Activated T-cell treated with anti-CD3 and anti-CD28 coated beads, Interleukin-2, amount 50 U/mL, for 24 hours (primary cell): ENCODE results near the gene PDE4DIP.
"Not testable (repeated sequence)": the region's sequence is repeated elsewhere in the genome, so short reads cannot be mapped to it uniquely, and the experiment has no call there.

Experiments used
- DNase-seq: peaks from one replicate; pipeline ENCODE4 v3.0.0-alpha.2; 2020
- H3K27ac Mint-ChIP-seq: 2 replicates; pipeline ENCODE4 v1.8.0; 2020; ENCODE audit warnings: mild to moderate bottlenecking, mixed read lengths
- H3K27me3 Mint-ChIP-seq: 2 replicates; pipeline ENCODE4 v1.8.0; 2020; ENCODE audit warnings: mixed read lengths
- H3K36me3 Mint-ChIP-seq: 2 replicates; pipeline ENCODE4 v1.8.0; 2020; ENCODE audit warnings: low read depth, mixed read lengths
- H3K4me1 Mint-ChIP-seq: 2 replicates; pipeline ENCODE4 v1.8.0; 2020; ENCODE audit warnings: low read depth, mixed read lengths
- H3K4me3 Mint-ChIP-seq: 2 replicates; pipeline ENCODE4 v1.8.0; 2020; ENCODE audit warnings: mild to moderate bottlenecking, moderate library complexity, mixed read lengths
- H3K9me3 Mint-ChIP-seq: 2 replicates; pipeline ENCODE4 v1.8.0; 2020; ENCODE audit warnings: mixed read lengths

PDE4DIP gene

DNA sequence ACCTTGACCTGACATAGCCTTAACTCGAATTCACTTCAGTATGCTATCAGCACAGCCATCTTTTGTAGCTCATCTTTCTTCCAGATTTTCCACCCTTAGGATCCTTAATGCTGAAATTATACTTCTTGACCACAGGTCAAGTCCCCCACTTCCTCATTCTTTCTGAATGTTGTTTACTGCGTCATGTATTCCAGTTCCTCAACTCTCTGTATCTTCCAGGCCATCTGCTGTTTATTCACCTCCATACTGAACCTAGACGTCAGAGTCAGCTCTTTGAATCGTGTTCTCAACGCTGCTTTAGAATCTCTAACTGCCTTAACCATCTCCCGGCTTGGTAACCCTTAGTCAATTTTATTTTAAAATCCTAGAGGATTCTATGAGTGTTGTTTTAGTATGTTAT is 9.8 kb downstream of the PDE4DIP start:
- H3K4me3 Mint-ChIP-seq, DNase-seq, H3K4me1 Mint-ChIP-seq, H3K27me3 Mint-ChIP-seq, H3K36me3 Mint-ChIP-seq, H3K9me3 Mint-ChIP-seq, H3K27ac Mint-ChIP-seq: not testable (repeated sequence)

DNA sequence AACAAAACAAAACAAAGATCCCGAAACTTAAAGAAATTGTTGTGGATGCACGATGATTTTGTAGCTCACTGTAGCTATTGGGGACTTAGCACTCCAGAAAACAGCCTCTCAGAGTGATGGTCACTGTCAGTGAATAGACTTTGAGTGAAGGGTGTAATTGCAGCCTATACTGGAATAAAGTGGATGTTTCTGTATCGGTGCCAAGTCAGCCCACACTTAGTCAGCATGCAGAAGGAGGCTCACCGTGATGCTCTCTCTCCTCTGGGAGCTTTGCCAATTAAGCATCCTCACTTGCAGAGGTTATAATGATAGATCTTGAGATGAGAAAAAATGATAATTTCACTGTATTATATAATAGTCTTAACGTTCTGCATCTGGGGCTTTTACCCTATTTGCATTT is 11.1 kb downstream of the PDE4DIP start:
- not testable (repeated sequence) for DNase-seq, H3K27ac Mint-ChIP-seq, H3K27me3 Mint-ChIP-seq, H3K9me3 Mint-ChIP-seq, H3K4me1 Mint-ChIP-seq, H3K4me3 Mint-ChIP-seq, H3K36me3 Mint-ChIP-seq

DNA sequence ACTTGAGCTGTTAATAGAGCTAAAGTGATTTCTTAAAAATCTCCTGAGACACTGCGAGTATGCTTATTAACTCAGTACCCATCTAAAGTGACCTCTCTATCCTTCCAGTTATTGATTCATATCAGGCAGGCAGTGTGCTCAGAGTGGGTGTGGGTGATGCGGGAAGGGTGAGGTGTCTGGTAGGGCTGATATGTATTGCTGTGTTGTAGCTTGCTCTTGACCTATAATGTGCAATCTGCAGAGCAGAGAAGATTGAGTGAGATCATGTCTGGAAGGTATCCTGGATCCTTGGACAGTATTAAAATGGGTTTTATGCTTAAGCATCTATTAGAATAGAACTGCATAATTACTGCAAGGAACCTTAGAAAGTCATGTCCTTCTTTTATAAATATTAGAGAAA is 15.8 kb downstream of the PDE4DIP start:
- not testable (repeated sequence) for H3K27me3 Mint-ChIP-seq, H3K4me1 Mint-ChIP-seq, H3K36me3 Mint-ChIP-seq, H3K9me3 Mint-ChIP-seq, H3K27ac Mint-ChIP-seq, H3K4me3 Mint-ChIP-seq, DNase-seq

DNA sequence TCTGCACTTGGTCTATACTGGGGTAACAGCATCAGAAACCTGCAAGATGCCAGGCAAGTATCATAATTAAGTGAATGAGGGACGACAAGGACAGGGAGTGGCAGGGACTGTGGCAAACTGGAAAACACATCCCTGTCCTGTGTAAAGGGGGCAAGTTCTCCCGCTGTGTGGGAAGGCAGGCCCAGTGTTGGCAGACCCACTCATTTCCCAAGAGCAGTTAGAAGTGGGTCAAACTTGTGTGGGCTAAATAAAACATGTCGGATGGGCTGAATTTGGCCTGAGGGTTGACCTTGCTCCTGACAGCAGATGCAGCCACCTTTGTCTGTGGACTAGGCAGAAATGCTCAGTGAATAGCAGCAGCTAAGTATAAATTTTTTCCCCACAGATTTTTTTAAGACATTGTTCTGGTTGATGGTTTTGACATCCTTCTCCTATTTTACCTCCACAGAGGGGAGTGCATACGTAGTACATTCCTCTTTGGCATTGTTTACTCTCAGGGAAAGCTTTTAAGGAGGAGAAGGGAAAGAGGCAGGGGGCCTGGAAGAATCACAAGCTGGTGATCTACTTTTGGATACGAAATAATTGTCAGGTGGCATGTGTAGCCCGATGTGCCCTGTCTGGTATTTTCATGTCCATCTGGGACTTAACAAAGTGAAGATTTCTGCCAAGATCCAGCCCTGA is 16.5 kb downstream of the PDE4DIP start:
- H3K27ac Mint-ChIP-seq = not testable (repeated sequence)

DNA sequence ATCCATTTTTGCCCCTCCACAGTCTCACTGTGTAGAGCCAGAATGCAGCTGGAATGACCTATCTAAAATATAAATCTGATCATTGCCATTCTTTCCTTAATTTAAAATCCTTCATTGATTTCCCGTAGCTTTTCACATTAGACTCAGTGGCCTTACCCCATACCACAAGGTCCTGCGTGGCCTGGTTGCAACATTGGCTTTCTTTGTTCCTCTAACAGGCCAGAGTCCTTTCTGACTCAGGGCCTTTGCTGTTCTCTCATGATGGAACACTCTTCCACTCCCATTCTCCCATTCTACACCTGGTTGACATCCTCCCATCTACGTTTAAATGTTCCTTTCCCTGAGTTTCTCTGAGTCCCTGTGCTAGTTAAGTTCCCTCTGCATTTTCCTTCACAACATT is 18.4 kb downstream of the PDE4DIP start:
- not testable (repeated sequence) for H3K27ac Mint-ChIP-seq, H3K36me3 Mint-ChIP-seq, H3K4me3 Mint-ChIP-seq, H3K9me3 Mint-ChIP-seq, H3K27me3 Mint-ChIP-seq, H3K4me1 Mint-ChIP-seq, DNase-seq

More for the DNA sequence above, 16.5 kb downstream of the PDE4DIP start:
- H3K4me1 Mint-ChIP-seq, H3K36me3 Mint-ChIP-seq, DNase-seq, H3K9me3 Mint-ChIP-seq, H3K27me3 Mint-ChIP-seq, H3K4me3 Mint-ChIP-seq: not testable (repeated sequence)

DNA sequence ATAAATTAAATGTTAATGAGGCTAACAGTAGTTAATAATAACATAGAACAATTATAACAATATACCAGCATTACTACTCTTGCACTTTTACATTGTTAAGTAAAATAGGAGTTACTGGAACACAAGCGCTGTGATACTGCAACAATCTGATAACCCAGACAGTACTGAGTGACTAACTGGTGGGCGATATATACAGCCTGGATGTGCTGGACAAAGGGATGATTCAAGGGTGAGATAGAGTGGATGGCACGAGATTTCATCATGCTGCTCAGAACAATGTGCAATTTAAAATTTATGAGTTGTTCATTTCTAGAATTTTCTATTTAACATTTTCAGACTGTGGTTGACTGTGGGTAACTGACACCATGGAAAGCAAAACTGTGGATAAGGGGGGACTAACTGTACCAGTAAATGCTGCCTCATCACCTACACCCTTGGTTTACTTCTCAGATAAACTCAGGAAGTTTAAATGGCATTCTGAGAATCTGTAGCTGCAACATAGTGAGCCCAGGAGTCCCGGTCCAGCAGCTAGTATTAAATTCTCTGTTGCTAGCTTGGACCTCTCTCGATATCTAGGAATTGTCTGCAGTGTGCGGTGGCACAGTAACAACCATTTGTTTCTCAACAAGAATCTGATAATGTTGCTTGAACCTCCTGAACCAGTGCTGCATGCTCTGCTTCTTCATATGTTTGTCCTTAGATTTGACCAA is 24.9 kb downstream of the PDE4DIP start:
- not testable (repeated sequence) for H3K27ac Mint-ChIP-seq, H3K27me3 Mint-ChIP-seq, H3K4me3 Mint-ChIP-seq

DNA sequence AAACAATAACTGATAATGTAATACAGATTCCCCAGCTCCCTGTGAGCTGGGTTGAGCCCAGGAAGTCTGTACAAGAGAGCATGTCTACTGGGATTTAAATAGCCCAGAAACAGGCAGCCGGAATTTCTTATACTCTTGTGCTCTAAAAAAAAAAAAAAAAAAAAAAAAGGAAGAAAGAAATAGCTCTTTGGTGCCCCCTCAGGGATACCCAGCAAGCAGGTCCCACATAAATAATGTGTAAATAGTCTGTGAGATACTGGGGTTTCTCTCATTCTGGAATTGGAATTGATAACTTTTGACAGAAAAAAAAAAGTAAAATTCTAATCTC is 25.4 kb downstream of the PDE4DIP start:
- DNase-seq, H3K9me3 Mint-ChIP-seq, H3K4me1 Mint-ChIP-seq, H3K36me3 Mint-ChIP-seq, H3K4me3 Mint-ChIP-seq, H3K27ac Mint-ChIP-seq, H3K27me3 Mint-ChIP-seq: not testable (repeated sequence)

More for the DNA sequence above, 24.9 kb downstream of the PDE4DIP start:
- not testable (repeated sequence) for H3K9me3 Mint-ChIP-seq, H3K4me1 Mint-ChIP-seq, DNase-seq, H3K36me3 Mint-ChIP-seq

DNA sequence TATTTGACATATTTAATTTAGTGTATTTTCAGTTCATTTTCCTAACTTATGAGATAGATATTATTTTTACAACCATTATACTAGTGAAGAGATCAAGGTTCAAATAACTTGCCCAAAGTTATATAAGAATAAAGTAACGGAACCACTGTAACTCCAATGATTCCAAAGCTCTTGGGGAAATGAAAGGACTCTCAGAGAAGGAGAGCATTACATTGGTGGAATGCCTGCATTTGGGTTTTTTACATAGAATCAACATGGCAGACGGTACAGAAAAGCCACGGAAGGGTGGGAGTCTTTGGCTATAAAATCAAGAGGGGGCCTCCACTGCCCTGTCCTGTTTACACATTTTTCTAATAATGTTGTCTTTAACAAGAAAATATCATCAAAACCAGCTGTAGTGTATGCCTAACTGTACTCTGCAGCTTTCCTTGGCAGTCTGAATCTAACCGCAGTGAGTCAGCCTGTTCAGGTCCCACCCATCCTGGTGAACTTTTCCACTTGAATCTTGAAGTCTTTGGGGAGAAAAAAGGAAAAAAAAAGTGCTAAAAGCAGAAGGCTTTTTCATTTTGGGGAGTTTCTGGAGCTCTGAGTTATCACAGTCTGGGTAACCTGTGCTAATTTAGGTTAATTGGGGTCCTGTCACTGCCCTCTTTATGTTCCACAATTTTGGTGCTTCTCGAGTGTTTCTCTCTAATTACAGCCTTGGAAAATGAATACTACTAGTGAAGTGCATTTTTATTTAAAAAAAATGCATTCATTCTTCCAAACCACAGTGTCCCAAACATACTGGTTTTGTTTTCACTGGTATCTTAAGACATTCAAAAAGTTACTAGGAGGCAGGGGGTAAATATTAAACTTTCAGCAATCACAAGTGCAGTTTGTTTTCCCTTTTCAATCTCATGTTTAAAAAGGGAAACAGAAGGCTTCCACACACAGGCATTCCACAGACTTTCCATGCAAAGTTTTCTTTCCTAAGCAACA is 30.5 kb downstream of the PDE4DIP start:
- H3K27me3 Mint-ChIP-seq, H3K4me1 Mint-ChIP-seq, H3K27ac Mint-ChIP-seq, H3K9me3 Mint-ChIP-seq, DNase-seq, H3K4me3 Mint-ChIP-seq, H3K36me3 Mint-ChIP-seq: not testable (repeated sequence)

DNA sequence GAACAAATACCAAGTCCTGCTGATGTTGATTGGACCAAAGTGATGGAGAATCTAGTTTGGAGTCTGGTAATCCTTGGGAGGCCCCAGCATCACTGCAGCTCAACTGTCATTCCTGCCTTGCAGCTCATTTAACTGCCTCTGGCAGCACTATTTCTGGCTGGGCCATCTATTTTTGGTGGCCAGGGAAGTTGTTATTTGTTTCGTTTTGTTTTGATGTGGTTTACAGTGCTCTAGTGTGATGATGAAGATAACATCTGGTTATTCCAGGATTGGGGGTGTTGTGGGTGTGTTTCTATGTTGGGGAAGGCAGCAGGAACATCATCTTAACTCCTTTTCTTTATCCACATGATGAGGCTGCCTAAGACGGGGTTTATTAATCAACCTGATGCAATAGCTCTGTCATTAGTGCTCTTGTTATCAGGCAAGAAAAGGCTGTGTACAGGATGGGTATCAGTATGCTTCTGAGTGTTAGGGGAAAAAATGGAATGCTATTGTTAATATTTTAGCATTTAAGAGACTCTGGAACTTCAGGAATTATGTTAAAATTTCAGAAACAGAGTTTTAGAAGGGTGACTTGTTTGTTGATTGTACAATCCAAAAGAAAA is 35.7 kb downstream of the PDE4DIP start:
- H3K27me3 Mint-ChIP-seq, H3K4me3 Mint-ChIP-seq, H3K9me3 Mint-ChIP-seq, H3K4me1 Mint-ChIP-seq, DNase-seq, H3K27ac Mint-ChIP-seq, H3K36me3 Mint-ChIP-seq: not testable (repeated sequence)

DNA sequence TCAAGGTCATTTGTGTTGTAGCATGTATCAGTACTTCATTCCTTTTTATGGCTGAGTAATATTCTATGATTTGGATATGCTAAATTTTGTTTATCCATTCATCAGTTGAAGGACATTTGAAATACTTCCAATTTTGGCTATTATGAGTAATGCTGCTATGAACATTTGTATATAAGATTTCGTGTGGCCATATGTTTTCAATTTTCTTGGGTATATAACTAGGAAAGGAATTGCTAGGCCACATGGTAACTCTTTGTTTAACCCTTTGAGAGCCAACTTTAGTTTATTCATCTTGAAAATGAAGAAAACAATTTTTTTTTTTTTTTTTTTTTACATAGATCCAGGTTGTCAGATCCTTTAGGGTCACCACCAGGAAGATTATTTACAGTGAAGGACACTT is 37.0 kb downstream of the PDE4DIP start:
- H3K4me3 Mint-ChIP-seq, H3K27me3 Mint-ChIP-seq, H3K36me3 Mint-ChIP-seq, H3K9me3 Mint-ChIP-seq, H3K27ac Mint-ChIP-seq, H3K4me1 Mint-ChIP-seq, DNase-seq: not testable (repeated sequence)

DNA sequence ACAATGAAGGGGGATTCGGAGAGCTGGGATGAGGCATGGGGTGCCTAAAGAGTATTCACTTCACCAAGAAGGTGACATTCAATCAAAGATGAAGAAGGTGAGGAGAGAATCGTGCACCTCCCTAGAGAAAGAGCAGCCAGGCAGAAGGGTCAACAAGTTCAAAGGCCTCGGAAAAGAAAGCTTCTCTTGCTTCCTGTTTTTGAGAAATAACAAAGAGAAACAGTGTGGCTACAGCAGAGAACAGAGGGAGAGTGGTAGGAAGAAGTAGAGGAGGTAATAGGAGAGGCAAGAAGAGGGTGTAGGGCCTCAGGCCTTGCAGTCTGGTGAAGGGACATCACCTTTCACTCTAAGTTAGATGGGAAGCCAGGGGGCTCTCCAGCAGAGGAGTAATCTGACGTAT is 41.0 kb downstream of the PDE4DIP start:
- not testable (repeated sequence) for H3K27ac Mint-ChIP-seq, H3K4me3 Mint-ChIP-seq

DNA sequence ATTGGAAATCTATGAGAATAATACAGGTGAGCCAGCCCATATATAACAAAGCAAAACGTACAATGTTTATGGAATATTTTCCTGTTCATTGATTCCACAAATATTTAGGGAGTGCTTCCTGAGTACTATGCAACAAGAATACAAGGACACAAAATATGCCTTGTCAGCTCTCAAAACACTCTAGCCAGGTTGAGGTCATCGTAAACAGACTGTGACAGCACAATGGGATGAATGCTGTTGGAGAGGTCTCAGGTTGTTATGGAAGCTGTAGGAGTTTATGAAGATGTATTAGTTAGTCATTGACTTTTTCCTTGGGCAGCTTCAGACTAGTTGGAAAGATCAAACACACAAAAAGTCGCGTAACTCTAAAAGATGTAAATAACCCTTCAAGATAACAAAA is 42.1 kb downstream of the PDE4DIP start:
- not testable (repeated sequence) for H3K4me1 Mint-ChIP-seq, H3K4me3 Mint-ChIP-seq, H3K27ac Mint-ChIP-seq, H3K9me3 Mint-ChIP-seq, DNase-seq, H3K27me3 Mint-ChIP-seq, H3K36me3 Mint-ChIP-seq

More for the DNA sequence above, 41.0 kb downstream of the PDE4DIP start:
- not testable (repeated sequence) for H3K36me3 Mint-ChIP-seq, DNase-seq, H3K9me3 Mint-ChIP-seq, H3K27me3 Mint-ChIP-seq, H3K4me1 Mint-ChIP-seq

DNA sequence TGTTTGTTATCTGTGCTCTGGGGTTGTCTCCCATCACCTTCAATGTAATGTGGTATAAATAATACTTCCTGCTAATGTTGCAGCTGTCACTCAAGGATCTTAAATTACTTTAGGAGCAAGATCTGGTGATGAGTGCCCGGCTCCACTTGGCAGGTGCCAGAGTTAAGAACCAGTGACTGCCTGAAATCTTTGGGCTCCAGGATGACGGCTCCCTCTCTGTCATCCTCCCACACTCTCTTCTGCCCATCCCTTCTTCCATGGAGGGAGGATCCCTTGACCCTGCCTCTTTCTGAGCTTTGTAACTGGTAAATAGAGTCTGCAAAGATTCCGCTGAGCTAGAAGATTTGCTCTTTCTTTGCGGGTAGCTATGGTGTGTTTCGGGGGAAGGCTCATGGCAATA is 44.4 kb downstream of the PDE4DIP start:
- H3K36me3 Mint-ChIP-seq, DNase-seq, H3K9me3 Mint-ChIP-seq, H3K4me3 Mint-ChIP-seq, H3K27me3 Mint-ChIP-seq, H3K4me1 Mint-ChIP-seq, H3K27ac Mint-ChIP-seq: not testable (repeated sequence)

DNA sequence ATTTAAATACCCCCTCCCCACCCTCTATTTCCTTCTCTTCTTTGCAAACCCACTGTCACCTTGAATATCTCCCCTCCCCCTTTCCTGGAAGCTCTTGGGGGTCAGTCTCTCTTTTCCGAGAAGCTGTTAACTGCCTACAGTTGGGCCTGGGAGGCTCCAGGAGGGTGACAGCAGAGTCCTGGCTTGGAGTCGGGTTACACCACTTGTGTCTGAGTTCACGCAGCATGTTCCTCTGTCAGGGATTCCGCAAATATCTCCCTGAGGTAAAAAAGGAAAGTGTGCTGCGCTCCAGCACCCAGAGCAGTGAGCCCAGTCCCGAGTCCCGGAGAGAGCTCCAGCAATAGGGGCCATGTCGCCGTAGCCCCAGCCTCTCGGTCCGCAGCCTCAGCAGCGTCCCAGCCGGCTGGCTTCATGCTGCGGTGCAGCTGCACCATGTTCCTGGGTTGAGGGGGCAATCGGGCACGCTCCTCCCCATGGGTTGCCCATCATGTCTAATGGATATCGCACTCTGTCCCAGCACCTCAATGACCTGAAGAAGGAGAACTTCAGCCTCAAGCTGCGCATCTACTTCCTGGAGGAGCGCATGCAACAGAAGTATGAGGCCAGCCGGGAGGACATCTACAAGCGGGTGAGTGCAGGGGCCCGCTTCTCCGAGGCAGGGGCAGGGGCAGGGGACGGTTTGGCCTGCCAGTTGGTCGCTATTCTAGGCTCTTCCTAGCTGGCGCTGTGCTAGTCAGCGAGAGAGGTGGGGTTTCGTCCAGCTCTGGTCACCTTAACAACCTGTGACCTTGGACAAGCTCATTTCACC is 45.2 kb downstream of the PDE4DIP start:
- not testable (repeated sequence) for H3K4me3 Mint-ChIP-seq, H3K27ac Mint-ChIP-seq, H3K4me1 Mint-ChIP-seq, H3K9me3 Mint-ChIP-seq, H3K27me3 Mint-ChIP-seq, H3K36me3 Mint-ChIP-seq, DNase-seq
